RWPE2 (cell line): Measurements from ENCODE around the gene ANKRD17.

ENCODE experiments used
- ATAC-seq: fragments of 200-7000 bp; cut with Tn5 transposase; 3 replicates; pipeline ENCODE4 v1.9.1; 2021; ENCODE audit warnings: low read depth
- DNase-seq: peaks from one replicate; pipeline ENCODE4 v3.0.0-alpha.2; 2020; ENCODE audit warnings: low spot score
- H3K27ac ChIP-seq: fragments of 450-650 bp; 2 replicates; pipeline ENCODE4 v1.5.1; 2017; ENCODE audit warnings: mild to moderate bottlenecking; ENCODE audit not compliant: poor library complexity, severe bottlenecking
- H3K27me3 ChIP-seq: fragments of 250-450 bp; sonication (Bioruptor Pico); 2 replicates; pipeline ENCODE4 v1.5.1; 2021; ENCODE audit warnings: mild to moderate bottlenecking, moderate library complexity; ENCODE audit not compliant: insufficient read depth, poor library complexity, severe bottlenecking
- H3K36me3 ChIP-seq: fragments of 250-450 bp; sonication (Bioruptor Pico); 2 replicates; pipeline ENCODE4 v1.5.1; 2020; ENCODE audit warnings: low read depth, mild to moderate bottlenecking, moderate library complexity
- H3K4me1 ChIP-seq: fragments of 250-450 bp; sonication (Bioruptor Pico); 2 replicates; pipeline ENCODE4 v1.5.1; 2021; ENCODE audit warnings: mild to moderate bottlenecking, moderate library complexity; ENCODE audit not compliant: insufficient read depth, poor library complexity, severe bottlenecking
- H3K4me3 ChIP-seq: fragments of 250-450 bp; sonication (Bioruptor Pico); 2 replicates; pipeline ENCODE4 v1.5.1; 2021; ENCODE audit warnings: mild to moderate bottlenecking, moderate library complexity; ENCODE audit not compliant: severe bottlenecking
- H3K9me3 ChIP-seq: fragments of 250-450 bp; sonication (Bioruptor Pico); 2 replicates; pipeline ENCODE4 v1.5.1; 2021; ENCODE audit warnings: mild to moderate bottlenecking, moderate library complexity; ENCODE audit not compliant: severe bottlenecking
- CTCF ChIP-seq: fragments of 450-650 bp; IDR thresholded peaks from one replicate; pipeline ENCODE4 v1.5.1; 2017; ENCODE audit warnings: mild to moderate bottlenecking, moderate library complexity; ENCODE audit not compliant: poor library complexity, severe bottlenecking

The ANKRD17 gene

GRCh38 chr4:73252001-73252400, 6.6 kb downstream of the ANKRD17 start:
- no peaks in the 10 kb centered on the region for H3K27me3 ChIP-seq
- H3K4me3 ChIP-seq, result no peak overlapping the region
- TF ChIP-seq CTCF, result no peak
- DNase-seq, result no peak
- H3K9me3 ChIP-seq, result no peaks in the 10 kb centered on the region
- ATAC-seq, result no peak
- H3K27ac ChIP-seq, result no peak overlapping the region
- H3K4me1 ChIP-seq, result peaks cover 21% of the 10 kb centered on the region
- peaks cover 80% of the 10 kb centered on the region for H3K36me3 ChIP-seq

- no peak overlapping the region for H3K27ac ChIP-seq
- ATAC-seq (no peak), DNase-seq (no peak)
- H3K36me3 ChIP-seq, result peaks cover 74% of the 10 kb centered on the region
- peaks cover 14% of the 10 kb centered on the region for H3K4me1 ChIP-seq
- H3K27me3 ChIP-seq, result no peaks in the 10 kb centered on the region
- H3K9me3 ChIP-seq, result no peaks in the 10 kb centered on the region
- H3K4me3 ChIP-seq, result no peak overlapping the region
- no peak for TF ChIP-seq CTCF
Measured at GRCh38 chr4:73251384-73251783, 7.2 kb downstream of the ANKRD17 start.

GRCh38 chr4:73250642-73251041, 8.0 kb downstream of the ANKRD17 start:
- Histone ChIP-seq H3K36me3 (peaks cover 67% of the 10 kb centered on the region), H3K4me1 (peaks cover 7% of the 10 kb centered on the region), H3K9me3 (no peaks in the 10 kb centered on the region), H3K27me3 (no peaks in the 10 kb centered on the region), H3K4me3 (no peak overlapping the region), H3K27ac (no peak overlapping the region)
- DNase-seq (no peak), ATAC-seq (no peak)
- no peak for TF ChIP-seq CTCF

- no peak for DNase-seq
- Histone ChIP-seq H3K4me1 (no peaks in the 10 kb centered on the region), H3K9me3 (no peaks in the 10 kb centered on the region), H3K4me3 (no peak overlapping the region), H3K36me3 (peaks cover 51% of the 10 kb centered on the region), H3K27ac (no peak overlapping the region), H3K27me3 (no peaks in the 10 kb centered on the region)
- TF ChIP-seq CTCF, result no peak
- ATAC-seq, result no peak
Measured at GRCh38 chr4:73248821-73249220, 9.8 kb downstream of the ANKRD17 start.

GRCh38 chr4:73248416-73248815, 10.2 kb downstream of the ANKRD17 start:
- Histone ChIP-seq H3K4me3 (no peak overlapping the region), H3K27ac (no peak overlapping the region), H3K27me3 (no peaks in the 10 kb centered on the region), H3K36me3 (peaks cover 47% of the 10 kb centered on the region), H3K9me3 (no peaks in the 10 kb centered on the region), H3K4me1 (no peaks in the 10 kb centered on the region)
- DNase-seq (no peak), ATAC-seq (no peak)
- no peak for TF ChIP-seq CTCF
